Osteoblast (primary cell): ENCODE results near the gene CLEC19A. TPM values are rescaled to one million over a fixed set of nuclear protein-coding genes. Genes with fewer than 3 reads are reported as not detected.

Source experiments
- DNase-seq: peaks from one replicate; pipeline ENCODE4 v3.0.0; 2011; ENCODE audit warnings: low spot score, mixed read lengths; ENCODE audit not compliant: insufficient read length; ENCODE audit errors: missing footprints
- H2AFZ ChIP-seq: 2 replicates; pipeline ENCODE4 v1.6.0; 2011; ENCODE audit warnings: mild to moderate bottlenecking, low read length
- H3K27ac ChIP-seq: 2 replicates; pipeline ENCODE4 v1.5.1; 2011; ENCODE audit warnings: mild to moderate bottlenecking, low read depth, low read length, moderate library complexity
- H3K27me3 ChIP-seq: 2 replicates; pipeline ENCODE4 v1.6.0; 2012; ENCODE audit warnings: mild to moderate bottlenecking, control low read depth, inconsistent platforms, low read length, moderate library complexity; ENCODE audit not compliant: insufficient read depth
- H3K36me3 ChIP-seq: 2 replicates; pipeline ENCODE4 v1.5.1; 2011; ENCODE audit warnings: mild to moderate bottlenecking, low read length, control low read depth, moderate library complexity; ENCODE audit not compliant: insufficient read depth
- H3K4me1 ChIP-seq: 2 replicates; pipeline ENCODE4 v1.5.1; 2011; ENCODE audit warnings: mild to moderate bottlenecking, low read length, control low read depth, moderate library complexity; ENCODE audit not compliant: insufficient read depth
- H3K4me2 ChIP-seq: 2 replicates; pipeline ENCODE4 v1.6.0; 2011; ENCODE audit warnings: mild to moderate bottlenecking, low read length; ENCODE audit not compliant: insufficient read depth
- H3K4me3 ChIP-seq: fragments of 200-600 bp; sonication (generic); 3 replicates; pipeline ENCODE4 v1.5.1; 2012; ENCODE audit warnings: mild to moderate bottlenecking, low read length, inconsistent platforms; ENCODE audit not compliant: insufficient read depth
- H3K79me2 ChIP-seq: 2 replicates; pipeline ENCODE4 v1.6.0; 2012; ENCODE audit warnings: mild to moderate bottlenecking, low read length, control low read depth, inconsistent platforms; ENCODE audit not compliant: insufficient read depth
- H3K9me3 ChIP-seq: 2 replicates; pipeline ENCODE4 v1.5.1; 2011; ENCODE audit warnings: low read depth, low read length, control low read depth
- H4K20me1 ChIP-seq: 2 replicates; pipeline ENCODE4 v1.6.0; 2012; ENCODE audit warnings: mild to moderate bottlenecking, low read length, control low read depth; ENCODE audit not compliant: insufficient read depth
- CTCF ChIP-seq: IDR thresholded peaks from 2 replicates; pipeline ENCODE4 v1.5.1; 2011; ENCODE audit warnings: mild to moderate bottlenecking, low read depth, low read length, moderate library complexity; ENCODE audit errors: extremely low read depth
- total RNA-seq: library from RNA; depleted of rRNA; stranded (reverse); fragments of >200 nt; gene quantifications from 2 replicates; pipeline ENCODE4 v1.2.3, GENCODE V29; 2012

CLEC19A gene
- total RNA-seq, 1 donor, result not detected

DNA sequence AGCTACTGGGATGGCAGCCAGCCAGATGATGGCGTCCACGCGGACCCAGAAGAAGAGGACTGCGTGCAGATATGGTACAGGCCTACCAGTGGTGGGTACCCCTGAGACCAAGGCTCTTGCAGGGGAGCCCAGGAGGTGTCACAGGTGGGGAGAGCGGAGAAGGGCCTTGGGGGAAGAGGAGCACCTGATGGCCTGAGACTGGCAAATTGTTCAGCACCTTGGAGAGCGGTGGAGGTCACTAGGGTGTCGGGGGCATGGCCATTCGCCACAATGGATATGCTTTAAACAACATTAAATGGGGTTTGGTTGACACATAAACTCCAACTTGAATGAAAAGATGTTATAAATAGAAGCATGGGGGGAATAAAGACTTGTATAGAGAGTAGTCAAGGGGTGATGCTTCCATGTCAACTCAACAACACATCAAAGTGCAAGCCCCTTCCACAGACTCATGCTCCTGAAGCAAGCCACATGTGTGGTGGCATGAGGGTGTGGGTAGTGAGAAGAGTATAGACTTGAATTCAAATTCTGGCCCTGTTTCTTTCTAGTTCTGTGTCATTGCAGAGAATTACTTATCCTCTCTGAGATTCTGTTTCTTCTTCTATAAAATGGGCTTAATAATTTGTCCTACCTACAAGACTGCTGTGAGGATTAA, 22.2 kb downstream of the CLEC19A start:
- TF ChIP-seq CTCF, result no peak
- Histone ChIP-seq H3K27ac (no peak overlapping the region), H3K4me1 (no peaks in the 10 kb centered on the region), H3K79me2 (no peaks in the 10 kb centered on the region), H3K4me3 (no peak overlapping the region), H4K20me1 (no peaks in the 10 kb centered on the region), H3K27me3 (no peaks in the 10 kb centered on the region), H3K4me2 (no peak overlapping the region), H2AFZ (no peak overlapping the region), H3K9me3 (no peaks in the 10 kb centered on the region), H3K36me3 (no peaks in the 10 kb centered on the region)
- no peak for DNase-seq

- DNase-seq, result no peak
- H3K27ac ChIP-seq, result no peak overlapping the region
- H4K20me1 ChIP-seq, result no peaks in the 10 kb centered on the region
- H3K79me2 ChIP-seq, result no peaks in the 10 kb centered on the region
- no peaks in the 10 kb centered on the region for H3K4me1 ChIP-seq
- no peaks in the 10 kb centered on the region for H3K9me3 ChIP-seq
- no peak overlapping the region for H3K4me2 ChIP-seq
- no peaks in the 10 kb centered on the region for H3K36me3 ChIP-seq
- H2AFZ ChIP-seq, result no peak overlapping the region
- H3K27me3 ChIP-seq, result no peaks in the 10 kb centered on the region
- H3K4me3 ChIP-seq, result no peak overlapping the region
- no peak for TF ChIP-seq CTCF
Measured at GRCh38 chr16:19308392-19308791, 22.9 kb downstream of the CLEC19A start.

DNA sequence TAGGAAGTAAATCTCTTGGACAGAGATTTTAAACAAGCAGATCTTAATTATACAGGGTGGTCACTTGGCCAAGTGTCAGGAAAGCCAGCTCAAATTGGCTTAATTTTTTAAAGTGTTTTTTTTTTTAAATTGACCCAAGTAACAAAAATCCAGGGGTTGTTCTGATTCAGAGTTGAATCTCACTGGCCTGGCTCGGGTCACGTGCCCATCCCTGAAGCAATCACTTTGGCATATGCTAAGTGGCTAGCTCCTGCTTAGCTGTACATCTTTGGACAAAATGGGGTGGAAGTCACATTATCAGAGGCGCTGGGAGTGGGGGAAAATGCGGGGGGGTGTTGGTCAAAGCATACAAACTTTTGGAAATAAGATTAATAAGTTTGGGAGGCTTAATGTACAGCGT, 23.6 kb downstream of the CLEC19A start:
- Histone ChIP-seq H3K79me2 (no peaks in the 10 kb centered on the region), H3K27ac (no peak overlapping the region), H2AFZ (no peak overlapping the region), H3K27me3 (no peaks in the 10 kb centered on the region), H3K4me1 (no peaks in the 10 kb centered on the region), H4K20me1 (no peaks in the 10 kb centered on the region), H3K9me3 (no peaks in the 10 kb centered on the region), H3K4me3 (no peak overlapping the region), H3K4me2 (no peak overlapping the region), H3K36me3 (no peaks in the 10 kb centered on the region)
- no peak for DNase-seq
- TF ChIP-seq CTCF, result no peak

GRCh38 chr16:19314718-19315425, 29.3 kb downstream of the CLEC19A start:
- TF ChIP-seq CTCF, result no peak
- H4K20me1 ChIP-seq, result no peaks in the 10 kb centered on the region
- H2AFZ ChIP-seq, result no peak overlapping the region
- no peaks in the 10 kb centered on the region for H3K79me2 ChIP-seq
- no peak overlapping the region for H3K4me2 ChIP-seq
- no peaks in the 10 kb centered on the region for H3K4me1 ChIP-seq
- no peaks in the 10 kb centered on the region for H3K36me3 ChIP-seq
- H3K27me3 ChIP-seq, result no peaks in the 10 kb centered on the region
- DNase-seq, result no peak
- no peak overlapping the region for H3K4me3 ChIP-seq
- H3K27ac ChIP-seq, result no peak overlapping the region
- H3K9me3 ChIP-seq, result no peaks in the 10 kb centered on the region
